ACHN (cell line): ENCODE measurements around the gene PLXNA4.
A peak's percentile ranks its signal among the peaks of the same experiment; 100 is the strongest.

Experiments
- DNase-seq: peaks from one replicate; pipeline ENCODE4 v3.0.0-alpha.2; 2015
- in situ Hi-C: cut with HindIII; loops from 2 replicates; pipeline ENCODE4 v1.10.0; 2017; ENCODE audit warnings: low sequenced_read_pairs, low pct_ligation_motif_present, low pct_unique_long_range_greater_than_20kb

Gene PLXNA4

GRCh38 chr7:132154248-132154647, 422.0 kb downstream of the PLXNA4 start:
- in situ Hi-C loops: no loop called here
- no peak for DNase-seq

GRCh38 chr7:132152131-132152889, 424.0 kb downstream of the PLXNA4 start:
- no peak for DNase-seq
- in situ Hi-C loops: no loop called here

GRCh38 chr7:132150711-132151110, 425.6 kb downstream of the PLXNA4 start:
- DNase-seq: no peak
- in situ Hi-C loops: no loop called here

- DNase-seq: no peak
- in situ Hi-C loops: no loop called here
Measured at GRCh38 chr7:132149436-132150304, 426.6 kb downstream of the PLXNA4 start.

- no peak for DNase-seq
- in situ Hi-C loops: no loop called here
Measured at GRCh38 chr7:132148876-132149275, 427.4 kb downstream of the PLXNA4 start.

- peak; percentile 43 for DNase-seq
- in situ Hi-C loops: no loop called here
Measured at GRCh38 chr7:132145466-132145865, 430.8 kb downstream of the PLXNA4 start.

- in situ Hi-C loops: no loop called here
- DNase-seq: no peak
Measured at GRCh38 chr7:132145063-132145462, 431.2 kb downstream of the PLXNA4 start.

GRCh38 chr7:132142006-132142405, 434.3 kb downstream of the PLXNA4 start:
- no peak for DNase-seq
- in situ Hi-C loops: no loop called here

- in situ Hi-C loops: no loop called here
- no peak for DNase-seq
Measured at GRCh38 chr7:132141109-132141508, 435.2 kb downstream of the PLXNA4 start.

GRCh38 chr7:132140341-132140740, 435.9 kb downstream of the PLXNA4 start:
- in situ Hi-C loops: no loop called here
- no peak for DNase-seq

GRCh38 chr7:132138817-132139216, 437.5 kb downstream of the PLXNA4 start:
- DNase-seq: no peak
- in situ Hi-C loops: no loop called here

- in situ Hi-C loops: no loop called here
- DNase-seq: no peak
Measured at GRCh38 chr7:132137681-132138080, 438.6 kb downstream of the PLXNA4 start.

GRCh38 chr7:132135746-132136385, 440.4 kb downstream of the PLXNA4 start:
- in situ Hi-C loops: no loop called here
- DNase-seq: no peak

GRCh38 chr7:132134814-132135445, 441.3 kb downstream of the PLXNA4 start:
- DNase-seq: no peak
- in situ Hi-C loops: no loop called here

GRCh38 chr7:132133501-132133900, 442.8 kb downstream of the PLXNA4 start:
- in situ Hi-C loops: no loop called here
- DNase-seq: no peak

GRCh38 chr7:132131196-132131595, 445.1 kb downstream of the PLXNA4 start:
- in situ Hi-C loops: no loop called here
- DNase-seq: no peak

GRCh38 chr7:132130497-132130896, 445.8 kb downstream of the PLXNA4 start:
- DNase-seq: no peak
- in situ Hi-C loops: no loop called here

- in situ Hi-C loops: no loop called here
- no peak for DNase-seq
Measured at GRCh38 chr7:132125872-132126595, 450.2 kb downstream of the PLXNA4 start.
